ENCODE results near the gene TFCP2.

- TF ChIP-seq CTCF (IDR thresholded peaks at IDR 0.05) (no peak), POLR2A (IDR thresholded peaks at IDR 0.05) (no peak)
Observed at GRCh38 chr12:51186465-51187085, 13.6 kb upstream of the TFCP2 start.
